ENCODE measurements around the gene EPHA4.
A peak's percentile ranks its signal among the peaks of the same experiment; 100 is the strongest.

Gene EPHA4

DNA sequence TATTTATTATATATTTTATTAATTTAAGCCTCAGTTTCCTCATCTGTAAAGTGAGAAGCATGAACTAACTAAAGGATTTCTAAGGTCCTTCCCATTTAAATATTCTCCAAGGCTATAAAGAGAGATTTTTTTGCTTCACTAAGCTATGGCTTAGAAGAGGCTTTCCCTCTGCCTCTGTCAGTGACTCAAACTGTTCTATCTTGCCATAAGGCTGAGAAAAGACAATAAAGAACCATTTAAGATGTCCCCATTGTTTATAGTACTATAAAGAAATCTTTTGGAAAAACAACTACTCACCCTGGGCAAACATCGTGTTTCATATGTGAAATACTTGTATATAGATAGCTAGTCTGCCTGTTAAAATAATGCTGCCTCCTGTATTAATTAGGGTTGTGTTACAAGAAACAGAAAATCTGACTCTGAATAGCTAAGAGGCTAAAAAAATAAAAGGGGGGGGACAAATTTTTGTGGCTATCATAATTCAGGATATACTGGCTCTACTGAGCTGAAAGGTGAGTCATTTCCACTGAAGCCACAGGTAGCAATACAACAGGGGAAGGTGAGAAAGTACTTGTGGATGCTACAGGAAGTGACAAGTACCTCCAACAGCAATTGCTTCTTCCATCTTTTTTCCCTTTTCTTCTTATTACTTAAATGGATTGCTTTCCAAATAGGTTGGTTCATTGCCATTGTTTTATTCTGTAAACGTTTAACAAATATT, 25.4 kb downstream of the EPHA4 start:
- no peak for DNase-seq
- intact Hi-C loops (cut with DNase I) = no loop called here

DNA sequence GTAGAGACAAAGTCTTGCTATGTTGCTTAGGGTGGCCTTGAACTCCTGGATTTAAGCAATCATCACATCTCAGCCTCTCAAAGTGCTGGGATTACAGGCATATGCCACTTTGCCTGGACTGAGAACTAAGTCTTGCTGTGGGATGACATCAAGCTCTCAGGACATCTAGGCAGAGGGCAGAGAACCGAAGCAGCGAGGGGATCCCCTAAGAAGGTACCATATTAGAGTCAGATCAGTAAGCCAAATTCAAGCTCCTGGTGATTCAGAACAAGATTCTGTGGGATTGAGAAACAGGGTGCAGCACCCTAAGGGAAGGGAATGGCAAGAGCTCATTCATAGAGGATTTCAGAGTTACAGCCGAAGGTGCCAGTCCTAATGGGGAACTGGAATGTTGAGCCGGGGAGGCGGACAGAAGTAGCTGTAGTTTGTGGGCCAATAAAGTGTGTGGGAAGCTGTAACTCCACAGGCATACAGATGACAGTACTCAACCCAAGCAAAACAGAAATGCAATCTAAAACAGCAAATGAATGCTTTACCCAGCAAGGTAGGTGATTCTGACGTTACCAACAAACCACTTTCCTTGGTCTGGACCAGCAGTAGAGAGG, 30.9 kb downstream of the EPHA4 start:
- DNase-seq = peak in 1 of 10 donors; percentile 62
- intact Hi-C loops (cut with DNase I) = no loop called here

DNA sequence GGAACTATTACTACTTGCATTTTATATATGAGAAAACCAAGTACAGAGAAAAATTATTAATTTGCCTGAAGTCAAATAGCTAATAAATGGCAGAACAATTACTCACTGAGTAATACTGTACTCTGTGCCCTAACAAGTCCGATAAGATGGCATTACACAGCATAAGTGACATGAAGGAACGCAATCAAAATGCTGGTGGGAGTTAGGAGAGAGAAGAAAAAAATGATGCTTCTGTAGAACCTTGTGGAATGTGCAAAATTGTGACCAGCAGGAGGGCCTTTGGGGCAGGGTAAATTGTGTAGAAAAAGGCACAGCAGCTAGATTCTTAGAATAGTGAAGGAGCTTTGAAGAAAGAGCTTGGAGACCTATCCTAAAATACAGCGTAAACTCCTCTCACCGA, 32.9 kb downstream of the EPHA4 start:
- DNase-seq = no peak
- intact Hi-C loops (cut with DNase I) = no loop called here

DNA sequence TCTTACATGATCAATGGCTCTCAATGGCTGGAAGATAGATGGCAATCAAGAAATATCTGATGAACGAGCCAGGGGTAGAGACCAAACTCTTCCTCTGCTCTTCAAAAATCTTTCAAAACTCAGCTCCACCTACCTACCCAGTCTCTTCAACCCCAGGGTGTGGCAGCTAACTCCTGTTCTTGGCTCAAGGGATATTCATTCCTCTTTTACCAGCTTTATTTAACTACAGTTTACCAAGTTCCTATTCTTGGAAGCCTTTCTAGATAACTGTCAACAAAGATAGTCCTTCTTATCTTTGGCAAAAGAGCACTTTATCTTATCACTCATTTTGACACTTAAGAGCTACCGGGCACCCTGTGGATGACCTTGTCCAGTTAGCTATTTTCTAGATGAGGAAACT, 36.3 kb downstream of the EPHA4 start:
- no peak for DNase-seq
- intact Hi-C loops (cut with DNase I) = no loop called here

DNA sequence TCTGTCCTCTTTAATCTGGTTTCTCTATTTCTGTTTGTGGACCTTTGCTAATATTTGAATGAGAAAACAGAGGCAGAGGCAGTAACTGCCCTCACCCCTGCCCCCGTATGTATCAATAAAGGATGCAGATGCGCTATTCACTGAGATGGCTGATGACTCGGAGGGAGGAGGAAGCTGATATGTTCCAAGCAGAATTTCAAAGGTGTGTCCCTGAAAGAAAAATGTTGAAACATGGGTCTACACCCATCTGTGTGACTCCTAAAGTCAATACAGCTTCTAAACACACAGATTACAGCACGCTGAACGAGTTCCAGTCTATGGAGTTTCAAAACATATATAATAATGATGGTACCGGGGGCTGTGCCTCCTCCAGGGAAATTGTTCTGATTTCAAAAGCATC, 38.8 kb downstream of the EPHA4 start:
- intact Hi-C loops (cut with DNase I) = no loop called here
- DNase-seq = no peak

DNA sequence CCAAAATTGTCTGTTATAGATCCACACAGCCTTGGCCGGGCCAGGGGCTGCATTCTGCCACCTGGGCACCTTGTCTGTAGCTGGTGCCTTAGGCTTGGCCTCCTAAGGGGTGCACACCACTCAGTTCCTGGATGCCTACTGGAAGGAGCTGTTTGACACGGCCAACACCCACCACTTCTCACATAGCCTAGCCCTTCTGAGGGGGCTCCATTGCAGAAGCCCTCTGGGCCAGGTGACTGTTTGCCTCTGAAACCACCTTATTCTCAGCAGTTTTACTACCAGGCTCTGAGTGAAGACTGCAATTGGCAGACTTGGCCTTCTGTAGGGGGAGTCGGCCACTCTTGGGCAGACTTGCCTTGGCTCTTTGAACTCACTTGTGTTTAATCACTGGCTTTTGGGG, 39.5 kb downstream of the EPHA4 start:
- intact Hi-C loops (cut with DNase I) = no loop called here
- DNase-seq = no peak

DNA sequence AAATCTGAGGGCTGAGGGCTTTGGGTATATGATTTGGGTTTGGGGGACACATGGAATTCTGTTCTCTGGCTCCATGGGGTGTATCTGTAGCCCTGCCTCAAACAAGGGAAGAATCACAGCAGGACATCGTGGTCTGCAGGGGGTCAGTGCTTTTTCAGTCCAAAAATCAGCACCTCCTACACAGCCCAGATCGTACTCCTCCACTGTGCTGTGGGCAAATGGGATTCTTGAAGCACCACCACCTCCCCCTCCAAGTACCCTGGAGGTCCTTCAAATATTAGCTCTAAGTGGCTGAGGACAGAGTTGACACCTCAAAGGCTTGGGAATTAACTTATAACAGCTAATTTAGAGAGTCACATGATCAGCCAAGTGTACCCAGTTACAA, 41.5 kb downstream of the EPHA4 start:
- intact Hi-C loops (cut with DNase I) = no loop called here
- no peak for DNase-seq

DNA sequence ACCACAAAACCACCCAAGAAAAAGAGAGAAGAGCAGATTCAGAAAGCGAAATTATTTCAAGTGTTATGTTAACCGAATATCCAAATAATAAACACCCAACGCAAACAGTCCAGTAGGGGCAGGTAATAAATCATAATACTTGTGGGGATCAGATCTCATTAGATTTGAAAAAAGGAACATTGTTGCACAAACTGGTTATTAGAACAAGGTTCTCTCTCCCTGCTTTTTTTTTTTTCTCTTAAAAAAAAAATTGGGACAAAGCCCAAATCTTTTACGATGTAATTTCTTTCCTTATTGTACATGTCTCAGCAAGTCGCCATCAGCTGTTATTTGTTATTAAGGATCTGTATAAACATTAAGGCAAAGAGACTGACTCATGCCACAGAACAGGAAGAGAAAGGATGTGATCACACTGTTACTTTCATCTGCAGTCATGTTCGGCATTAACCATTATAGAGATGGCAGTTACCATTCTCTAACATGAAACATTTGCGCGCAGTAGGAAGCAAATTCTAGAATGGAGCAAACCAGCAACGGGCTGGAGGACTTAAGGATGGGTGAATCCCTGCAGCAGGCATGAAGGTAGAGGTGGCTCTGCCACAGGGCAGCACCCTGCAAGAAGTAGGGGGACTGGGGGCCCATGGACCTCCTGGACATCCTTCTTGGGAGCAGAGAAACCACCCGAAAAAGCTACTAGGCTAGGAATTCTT, 42.0 kb downstream of the EPHA4 start:
- intact Hi-C loops (cut with DNase I) = no loop called here
- DNase-seq = no peak

DNA sequence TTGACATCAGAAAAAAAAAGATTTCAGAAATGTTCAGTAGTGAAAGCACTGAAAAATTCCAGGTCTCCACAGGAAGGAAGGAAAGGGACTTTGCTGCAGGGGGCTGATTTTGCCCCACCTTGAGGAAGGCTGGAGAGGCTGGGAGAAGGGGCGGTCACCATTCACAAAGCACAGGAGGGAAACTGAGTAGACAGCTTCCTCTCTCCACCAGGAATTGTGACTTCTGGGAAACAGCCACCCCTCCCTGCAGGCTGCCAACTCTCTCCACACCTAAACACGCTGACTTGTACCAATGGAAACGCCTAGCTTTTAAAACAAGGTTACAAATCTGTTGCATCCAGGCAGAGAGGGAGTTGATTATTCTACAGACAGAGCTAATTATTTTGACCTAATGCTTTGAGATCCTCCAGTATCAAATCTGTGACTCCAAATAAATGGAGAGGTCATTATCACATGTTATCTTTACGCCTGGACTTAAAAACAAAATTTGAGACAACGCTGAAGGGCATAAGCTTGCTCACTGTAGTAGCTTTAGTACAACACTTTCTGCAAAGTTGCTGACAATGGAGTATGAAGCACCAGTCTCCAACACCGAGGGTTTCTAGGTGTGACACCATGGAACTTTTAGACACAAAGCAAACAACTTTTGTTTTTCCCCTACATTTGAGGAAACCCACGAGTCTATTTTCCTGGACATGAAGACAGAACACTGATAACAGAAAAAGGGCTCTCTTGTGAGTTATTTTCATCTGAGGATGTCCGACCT, 42.7 kb downstream of the EPHA4 start:
- DNase-seq = no peak
- intact Hi-C loops (cut with DNase I) = no loop called here

DNA sequence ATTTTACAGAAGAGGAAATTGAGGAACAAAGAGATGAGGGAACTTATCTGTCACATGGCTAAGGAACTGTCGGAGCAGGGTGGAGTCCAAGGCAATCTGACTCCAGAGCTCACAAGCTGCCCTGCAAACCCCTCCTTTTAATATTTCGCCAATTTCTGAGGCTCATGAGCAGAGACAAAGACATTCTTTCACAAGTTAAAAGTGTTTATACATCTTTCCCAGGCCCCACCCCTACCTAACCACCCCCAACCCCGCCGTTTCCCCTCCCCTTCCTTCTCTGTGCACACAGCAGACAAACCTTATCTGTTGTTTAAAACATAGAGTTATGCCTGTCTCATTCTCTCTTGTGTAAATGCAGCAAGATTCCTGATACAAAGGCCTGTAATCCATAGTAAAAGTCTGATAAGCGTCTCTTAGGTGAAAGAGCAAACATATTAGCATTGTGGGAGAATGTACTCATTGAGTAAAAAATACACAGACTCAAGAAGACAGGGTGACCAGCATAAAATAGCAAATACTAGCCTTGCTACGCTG, 44.3 kb downstream of the EPHA4 start:
- intact Hi-C loops (cut with DNase I) = no loop called here
- no peak for DNase-seq

DNA sequence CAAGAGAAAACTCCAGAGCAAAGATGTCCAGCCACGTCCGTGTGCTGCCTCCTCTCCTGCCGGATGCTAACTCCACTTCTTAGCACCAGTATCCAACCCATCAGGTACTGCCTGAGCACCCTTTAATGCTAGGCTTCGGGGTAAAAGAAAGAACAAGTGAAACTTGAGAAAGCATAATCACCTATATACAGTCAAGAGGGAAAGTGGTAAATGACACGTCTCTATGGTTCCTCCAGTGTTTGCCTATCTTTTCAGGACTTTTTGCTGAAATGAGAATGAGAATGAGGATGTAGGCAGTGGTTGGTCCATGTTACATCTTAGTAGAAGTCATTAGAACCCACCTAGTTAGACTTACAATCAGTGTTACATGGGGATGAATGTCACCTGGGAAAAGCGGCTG, 47.9 kb downstream of the EPHA4 start:
- DNase-seq = no peak
- intact Hi-C loops (cut with DNase I) = no loop called here

DNA sequence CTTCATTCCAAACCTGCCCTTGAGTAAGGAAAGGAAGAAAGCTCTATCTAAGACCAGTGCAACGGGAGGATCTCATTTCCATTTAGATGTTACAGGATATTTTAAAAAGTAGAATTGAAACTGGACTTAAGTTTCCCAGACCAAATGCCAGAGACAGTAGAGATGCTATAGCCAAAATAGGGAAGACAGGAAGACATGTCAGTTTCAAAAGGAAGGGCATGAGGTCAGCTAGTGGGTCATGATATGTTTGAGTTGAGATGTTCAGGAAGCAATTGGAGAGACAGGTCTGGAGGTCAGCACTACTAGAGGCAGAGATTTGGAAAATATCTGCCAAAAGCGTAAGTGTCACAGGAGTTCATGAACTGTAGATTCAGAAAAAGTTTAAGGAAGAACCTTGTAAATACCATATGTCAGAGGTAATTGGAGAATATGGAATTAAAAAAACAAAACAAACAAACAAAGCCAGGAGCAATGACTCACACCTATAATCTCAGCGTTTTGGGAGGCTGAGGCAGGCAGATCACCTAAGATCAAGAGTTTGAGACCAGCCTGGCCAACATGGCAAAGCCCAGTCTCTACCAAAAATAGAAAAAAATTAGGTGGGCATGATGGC, 50.8 kb downstream of the EPHA4 start:
- no peak for DNase-seq
- intact Hi-C loops (cut with DNase I) = no loop called here

DNA sequence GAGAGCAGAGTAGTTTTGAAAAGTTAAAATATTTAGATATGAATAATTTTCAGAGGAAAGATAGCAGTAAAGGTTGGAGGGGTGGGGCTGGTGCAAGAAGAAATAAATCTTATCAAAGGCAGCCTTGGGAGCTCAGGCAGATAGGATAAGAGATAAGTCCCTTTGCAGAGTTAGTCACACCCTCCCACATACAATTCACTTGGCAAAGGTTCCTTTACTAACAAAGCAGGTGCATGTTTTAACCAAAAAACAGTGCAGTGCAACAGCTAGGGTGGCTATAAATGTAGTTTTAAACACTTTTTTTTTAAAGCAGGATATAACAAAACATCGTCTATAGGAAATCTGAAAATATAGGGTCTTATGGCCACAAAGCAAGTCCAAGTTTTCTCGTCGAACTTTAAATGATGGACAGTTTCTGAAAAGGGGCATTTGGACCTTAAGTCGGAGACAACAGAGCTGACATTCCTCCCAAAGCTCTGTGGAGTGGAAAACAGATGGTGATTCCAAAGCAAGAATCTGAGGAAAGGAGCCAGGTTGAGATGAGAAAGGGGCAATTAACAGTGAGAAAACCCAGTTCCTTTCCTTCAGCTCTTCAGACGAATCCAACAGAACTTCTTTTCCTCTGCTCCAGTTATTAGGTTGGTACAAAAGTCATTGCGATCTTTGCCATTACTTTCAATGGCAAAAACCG, 53.0 kb downstream of the EPHA4 start:
- DNase-seq = no peak
- intact Hi-C loops (cut with DNase I) = no loop called here

DNA sequence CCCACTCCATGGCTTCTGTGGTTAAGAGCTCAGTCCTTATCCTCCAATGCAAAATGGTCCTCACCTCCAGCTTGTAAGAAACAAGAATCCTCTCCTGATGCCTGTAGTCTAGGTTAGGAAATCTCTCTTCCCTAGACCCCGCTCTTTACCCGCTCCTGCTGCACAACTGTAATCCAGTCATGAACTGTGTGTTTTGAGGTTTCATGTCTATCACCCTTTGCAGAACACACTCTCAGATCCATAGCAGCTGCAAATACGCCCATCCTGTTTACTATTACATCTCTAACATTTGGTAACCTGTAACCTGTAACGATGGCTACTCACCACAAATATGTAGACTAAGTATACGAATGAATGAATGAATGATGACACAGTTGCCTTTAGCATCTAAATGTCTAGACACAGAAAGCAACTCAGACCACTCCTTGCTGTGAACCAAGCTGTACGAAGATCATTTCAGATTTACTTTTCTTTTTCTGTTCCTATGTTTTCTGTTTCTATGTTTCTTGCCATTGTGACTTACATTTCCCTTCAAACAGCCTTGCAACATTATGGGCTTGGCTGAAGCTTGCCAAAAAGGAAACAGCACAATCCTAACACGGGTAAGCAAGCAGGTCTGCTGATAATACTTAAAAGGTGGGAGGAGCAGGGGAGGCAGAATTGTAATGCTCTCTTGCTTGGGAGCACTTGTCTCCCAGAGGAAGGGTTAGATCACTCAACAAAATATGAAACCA, 53.7 kb downstream of the EPHA4 start:
- intact Hi-C loops (cut with DNase I) = no loop called here
- no peak for DNase-seq

DNA sequence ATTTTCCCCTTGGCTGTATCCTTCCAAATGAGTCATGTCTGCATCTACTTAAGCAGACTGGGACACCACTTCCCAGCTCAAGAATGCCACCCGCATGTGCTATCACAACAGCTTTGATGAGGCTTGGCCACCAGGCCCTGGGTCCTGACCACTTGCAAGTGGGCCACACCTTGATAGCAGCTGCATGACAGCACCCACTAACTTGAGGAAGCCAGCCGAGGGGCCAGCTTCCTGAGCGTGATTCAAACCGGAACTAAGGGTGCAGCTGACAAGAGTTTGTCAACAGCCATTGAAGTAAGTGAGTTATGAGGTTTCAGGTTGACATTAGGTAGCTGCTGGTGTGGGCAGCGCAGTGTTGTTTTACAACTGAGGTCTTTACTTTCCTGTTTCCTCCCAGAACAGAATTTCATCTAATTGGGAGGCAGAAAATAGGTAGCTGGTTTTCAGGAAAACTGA, 54.4 kb downstream of the EPHA4 start:
- peak in 1 of 10 donors; percentile 84 for DNase-seq
- intact Hi-C loops (cut with DNase I) = no loop called here

DNA sequence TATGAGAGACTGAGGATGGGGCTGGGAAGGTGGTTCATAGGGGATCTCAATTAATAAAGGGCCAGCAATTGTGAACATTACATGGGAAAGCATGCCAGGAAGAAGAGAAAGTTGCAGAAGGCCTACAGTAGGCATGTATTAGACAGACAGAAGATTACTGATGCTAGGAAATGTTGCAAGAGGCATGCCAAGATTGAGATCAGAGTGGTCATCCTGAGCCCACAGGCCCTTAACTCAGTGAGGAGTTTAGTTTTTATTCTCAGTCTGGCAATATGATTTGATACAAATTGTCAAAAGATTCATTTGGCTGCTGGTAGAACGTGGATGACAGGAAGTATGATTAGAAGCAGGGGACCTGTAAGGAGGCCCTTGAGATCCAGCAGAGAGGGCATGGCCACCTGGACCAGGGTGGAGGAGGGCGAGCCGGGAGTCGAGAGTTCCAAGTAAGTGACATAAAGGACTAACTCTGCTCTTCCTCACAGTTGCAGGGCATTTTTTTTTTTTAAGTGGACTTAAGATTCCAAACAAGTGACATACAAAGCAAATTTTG, 54.9 kb downstream of the EPHA4 start:
- DNase-seq = no peak
- intact Hi-C loops (cut with DNase I) = no loop called here

DNA sequence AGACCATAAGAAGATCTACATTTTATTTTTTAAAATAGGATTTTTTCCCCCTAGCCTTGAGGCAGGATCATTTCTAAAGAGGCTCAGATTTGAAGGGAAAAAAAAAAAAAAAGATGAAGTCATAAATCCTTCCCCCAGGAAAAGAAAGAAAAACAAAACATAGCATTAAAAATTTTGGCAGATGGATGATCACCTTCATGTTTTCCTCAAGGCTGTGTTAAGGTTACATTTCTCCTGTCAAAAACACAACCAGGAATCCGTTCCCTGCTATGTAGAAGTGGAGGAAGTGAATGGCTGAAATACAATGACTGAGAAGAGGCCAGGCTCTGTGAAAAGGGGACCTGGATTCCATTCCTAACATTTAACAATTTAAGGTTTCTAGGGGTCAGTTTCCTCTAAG, 56.2 kb downstream of the EPHA4 start:
- DNase-seq = no peak
- intact Hi-C loops (cut with DNase I) = no loop called here

DNA sequence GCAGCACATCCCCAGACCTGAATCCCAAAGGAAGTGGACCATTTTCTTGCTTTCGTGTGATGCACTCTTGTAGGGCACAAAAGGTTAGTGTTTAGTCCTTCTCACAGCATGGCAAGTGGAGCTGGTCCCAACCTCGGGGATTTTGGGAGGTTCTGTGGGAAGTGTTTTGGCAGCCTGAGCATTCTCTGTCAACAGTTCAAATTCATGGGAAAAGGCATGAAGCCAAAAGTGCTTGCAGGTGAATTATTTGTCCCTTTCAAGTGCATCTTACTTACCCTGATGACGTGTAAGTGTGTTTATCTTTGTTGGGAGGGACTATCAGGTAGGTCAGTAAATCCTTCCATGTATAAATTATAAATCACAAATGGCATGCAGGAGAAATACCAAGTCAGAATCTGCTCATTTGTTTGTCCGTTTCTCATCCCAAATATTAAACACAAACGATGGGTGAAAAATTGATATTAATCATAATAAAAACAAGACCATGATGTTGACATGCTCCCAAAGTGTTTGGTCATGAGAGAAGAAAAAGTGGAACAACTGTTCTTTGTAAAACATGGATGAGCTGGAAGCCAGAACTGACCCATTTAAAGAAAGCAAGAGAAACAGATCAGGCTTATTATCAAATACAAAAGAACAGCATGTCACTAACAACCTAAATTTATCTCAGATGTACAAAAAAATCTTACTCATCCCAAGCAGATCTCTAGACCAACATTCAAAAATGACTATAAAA, 57.6 kb downstream of the EPHA4 start:
- DNase-seq = no peak
- intact Hi-C loops (cut with DNase I) = no loop called here
